Endothelial cell of umbilical vein (primary cell): Measurements from ENCODE around the gene PADI1. TPM values are rescaled to one million over a fixed set of nuclear protein-coding genes. Genes with fewer than 3 reads are reported as not detected.

ENCODE experiments used
- BruUV-seq: library from RNA; stranded (reverse); fragments of 400-500 nt; replicated peaks from 2 replicates; lab custom pipeline; 2021; lab: Mats Ljungman, UMichigan
- CTCF ChIA-PET: fragments of 300-600, 350-600 bp; sonication (Branson Sonifier 250); formaldehyde crosslinking; loops from one replicate; lab custom pipeline; 2021; ENCODE audit warnings: antibody characterized with exemption, inconsistent platforms; lab: Charles Lee
- POLR2A ChIA-PET: fragments of 300-600, 350-600 bp; sonication (Branson Sonifier 250); formaldehyde crosslinking; loops from one replicate; lab custom pipeline; 2021; ENCODE audit warnings: antibody characterized with exemption, inconsistent platforms; lab: Charles Lee
- DNase-seq: peaks from one replicate; pipeline ENCODE4 v3.0.0-alpha.2; 2011; ENCODE audit warnings: low read depth, low spot score
- FAIRE-seq: peaks from 2 replicates; lab custom pipeline; 2011; peaks lifted over from hg19 to GRCh38; lab: Jason Lieb, UNC
- H2AFZ ChIP-seq: 2 replicates; pipeline ENCODE4 v1.6.0; 2012; ENCODE audit warnings: low read depth, low read length, control low read depth, inconsistent platforms
- H3K27ac ChIP-seq: 2 replicates; pipeline ENCODE4 v1.5.1; 2011; ENCODE audit warnings: low read depth, mild to moderate bottlenecking, control low read depth, low read length, moderate library complexity; ENCODE audit not compliant: insufficient read depth
- H3K27me3 ChIP-seq, 2 experiments: 2 replicates each; pipeline versions ENCODE4 v1.6.0 to v1.6.1; 2011; ENCODE audit warnings: low read length in 2 of 2, mixed read lengths in 1 of 2; ENCODE audit not compliant: control insufficient read depth in 2 of 2, insufficient read depth in 2 of 2
- H3K36me3 ChIP-seq, 2 experiments: 2 replicates in 1 of 2; 3 replicates in 1 of 2; pipeline ENCODE4 v1.5.1; 2011; ENCODE audit warnings: low read length in 2 of 2, mild to moderate bottlenecking in 1 of 2, moderate library complexity in 1 of 2; ENCODE audit not compliant: control insufficient read depth in 2 of 2, insufficient read depth in 2 of 2; ENCODE audit errors: extremely low read depth in 1 of 2
- H3K4me1 ChIP-seq: 3 replicates; pipeline ENCODE4 v1.5.1; 2011; ENCODE audit warnings: mild to moderate bottlenecking, low read length; ENCODE audit not compliant: control insufficient read depth, insufficient read depth; ENCODE audit errors: extremely low read depth
- H3K4me2 ChIP-seq: 2 replicates; pipeline ENCODE4 v1.6.1; 2011; ENCODE audit warnings: low read length, control low read depth, mixed read lengths; ENCODE audit not compliant: insufficient read depth
- H3K4me3 ChIP-seq, 3 experiments: fragments of 200-600 bp in 1 of 3; sonication (generic), shearing (Covaris generic) in 1 of 3; replicated peaks in 1 of 3; 2 replicates each; pipeline ENCODE4 v1.5.1; 2011 to 2016; ENCODE audit warnings: control low read depth in 3 of 3, low read length in 3 of 3, mild to moderate bottlenecking in 2 of 3, inconsistent platforms in 1 of 3, low read depth in 1 of 3, moderate library complexity in 1 of 3; ENCODE audit not compliant: insufficient read depth in 1 of 3
- H3K79me2 ChIP-seq: 2 replicates; pipeline ENCODE4 v1.6.0; 2012; ENCODE audit warnings: low read length, inconsistent platforms; ENCODE audit not compliant: control insufficient read depth, insufficient read depth
- H3K9ac ChIP-seq: replicated peaks from 2 replicates; pipeline ENCODE3; 2011; ENCODE audit warnings: low read length, control low read depth; ENCODE audit not compliant: insufficient read depth; ENCODE audit errors: extremely low read depth
- H3K9me1 ChIP-seq: replicated peaks from 3 replicates; pipeline ENCODE4 v1.6.0; 2011; ENCODE audit warnings: mild to moderate bottlenecking, low read length; ENCODE audit not compliant: control insufficient read depth, insufficient read depth; ENCODE audit errors: extremely low read depth
- H3K9me3 ChIP-seq: replicated peaks from 2 replicates; pipeline ENCODE4 v1.5.1; 2012; ENCODE audit warnings: low read length, inconsistent platforms; ENCODE audit not compliant: control insufficient read depth, insufficient read depth
- H4K20me1 ChIP-seq: replicated peaks from 2 replicates; pipeline ENCODE3; 2011; ENCODE audit warnings: mild to moderate bottlenecking, low read length; ENCODE audit not compliant: control insufficient read depth, insufficient read depth; ENCODE audit errors: extremely low read depth
- CTCF ChIP-seq, 2 donors: IDR thresholded peaks; 1 replicate in 1 of 2; 2 replicates in 1 of 2; pipeline ENCODE4 v1.5.1; 2011; ENCODE audit warnings: low read length in 2 of 2, mild to moderate bottlenecking in 2 of 2, moderate library complexity in 2 of 2, control low read depth in 1 of 2, inconsistent platforms in 1 of 2, low read depth in 1 of 2; ENCODE audit not compliant: insufficient read depth in 1 of 2; ENCODE audit errors: extremely low read depth in 1 of 2
- EZH2 ChIP-seq: IDR thresholded peaks from 2 replicates; pipeline ENCODE4 v1.6.1; 2012; ENCODE audit warnings: borderline replicate concordance, low read depth, mild to moderate bottlenecking, moderate library complexity, low read length, inconsistent platforms; ENCODE audit not compliant: severe bottlenecking
- JUN ChIP-seq: IDR thresholded peaks from 2 replicates; pipeline ENCODE4 v1.6.1; 2011; ENCODE audit warnings: borderline replicate concordance, low read depth; ENCODE audit not compliant: insufficient read length, insufficient read depth
- MYC ChIP-seq: IDR thresholded peaks from one replicate; pipeline ENCODE4 v1.6.1; 2011; ENCODE audit warnings: mild to moderate bottlenecking, low read depth, low read length
- POLR2A ChIP-seq: IDR thresholded peaks from 2 replicates; pipeline ENCODE4 v1.6.1; 2012; ENCODE audit warnings: low read depth, mild to moderate bottlenecking, control low read depth, low read length
- POLR2AphosphoS5 ChIP-seq: IDR thresholded peaks from 2 replicates; pipeline ENCODE4 v1.6.1; 2012; ENCODE audit warnings: low read depth, mild to moderate bottlenecking, control low read depth, low read length, moderate library complexity; ENCODE audit not compliant: insufficient read depth
- dilution Hi-C: fragments of 300-500 bp; cut with MboI; formaldehyde crosslinking; loops from one replicate; pipeline ENCODE4 v1.15.0; 2019; ENCODE audit warnings: low sequenced_read_pairs; ENCODE audit not compliant: extremely low pct_ligation_motif_present
- intact Hi-C: fragments of 100-400 bp; cut with micrococcal nuclease; formaldehyde crosslinking; loops from one replicate; pipeline ENCODE4 v1.10.0; 2022
- polyA plus RNA-seq, 4 experiments: library from polyadenylated mRNA; depleted of rRNA in 3 of 4; stranded (reverse) in 3 of 4; unstranded in 1 of 4; fragments of >200 nt; gene quantifications; 2 replicates each; pipeline versions ENCODE4 v1.2.1 to v1.2.3, GENCODE V29; 2011 to 2012; ENCODE audit warnings: missing spikeins in 1 of 4
- total RNA-seq: library from RNA; stranded (reverse); gene quantifications from 2 replicates; pipeline ENCODE4 v1.2.3, GENCODE V29; 2021
- TF ChIP-seq, protein P1 (sequence below): IDR thresholded peaks from 2 replicates; pipeline ENCODE4 v1.6.1; 2011; ENCODE audit not compliant: insufficient read depth, insufficient read length

The PADI1 gene
- total and polyA plus RNA-seq, 2 donors (not counting 3 experiments of a cell fraction or from before 2014, with no cell fraction given) = 0.01 TPM; not detected in 1

DNA sequence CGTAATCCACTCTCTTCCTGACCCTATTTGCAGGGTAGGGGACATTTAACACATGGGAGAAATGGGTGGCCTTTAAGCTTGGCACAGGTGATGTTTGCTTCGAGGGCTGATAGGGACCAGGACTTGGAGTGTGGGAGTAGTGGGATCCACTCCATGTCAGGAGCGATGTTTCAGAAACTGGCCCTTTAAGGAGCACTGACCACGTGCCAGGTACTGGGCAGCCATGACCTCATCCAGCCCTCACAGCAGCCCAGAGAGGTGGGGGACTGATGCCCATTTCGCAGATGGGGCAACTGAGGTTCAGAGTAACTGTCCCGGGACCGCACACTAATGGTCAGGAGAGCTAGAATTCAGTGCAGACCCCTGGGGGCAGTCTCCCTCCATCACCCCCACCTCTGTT is 55.3 kb downstream of the PADI1 start:
- FAIRE-seq (no peak), DNase-seq (no peak)
- Histone ChIP-seq H3K4me3 (no peak overlapping the region), H3K36me3 (no peaks in the 10 kb centered on the region), H4K20me1 (no peaks in the 10 kb centered on the region), H3K9me1 (no peaks in the 10 kb centered on the region), H2AFZ (no peak overlapping the region), H3K27me3 (peaks cover 3 to 8% of the 10 kb centered on the region in 2 experiments), H3K9me3 (no peaks in the 10 kb centered on the region), H3K4me1 (no peaks in the 10 kb centered on the region), H3K4me2 (no peak overlapping the region), H3K9ac (no peak overlapping the region), H3K27ac (no peak overlapping the region), H3K79me2 (no peaks in the 10 kb centered on the region)
- no TSS peak for BruUV-seq
- intact Hi-C loops = no loop called here
- TF ChIP-seq MYC = no peak
- TF ChIP-seq EZH2 = no peak
- TF ChIP-seq POLR2AphosphoS5 = no peak
- TF ChIP-seq CTCF (IDR thresholded peaks at IDR 0.05; ENCODE audit: extremely low read depth in 1 of 2, insufficient read depth in 1 of 2, low read depth in 1 of 2, low read length in 2 of 2) = no peak
- no peak for TF ChIP-seq JUN
- TF ChIP-seq POLR2A = no peak
- TF ChIP-seq, protein P1, sequence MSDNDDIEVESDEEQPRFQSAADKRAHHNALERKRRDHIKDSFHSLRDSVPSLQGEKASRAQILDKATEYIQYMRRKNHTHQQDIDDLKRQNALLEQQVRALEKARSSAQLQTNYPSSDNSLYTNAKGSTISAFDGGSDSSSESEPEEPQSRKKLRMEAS = no peak
- ChIA-PET POLR2A (no interaction called here), CTCF (interaction anchor here (1.0 kb wide), 1 partner anchor 20 kb away, joined by 3 read pairs; no protein-coding TSS in a partner anchor)
- dilution Hi-C loops = no loop called here
